Measurements from ENCODE around the gene USP13.

The USP13 gene

DNA sequence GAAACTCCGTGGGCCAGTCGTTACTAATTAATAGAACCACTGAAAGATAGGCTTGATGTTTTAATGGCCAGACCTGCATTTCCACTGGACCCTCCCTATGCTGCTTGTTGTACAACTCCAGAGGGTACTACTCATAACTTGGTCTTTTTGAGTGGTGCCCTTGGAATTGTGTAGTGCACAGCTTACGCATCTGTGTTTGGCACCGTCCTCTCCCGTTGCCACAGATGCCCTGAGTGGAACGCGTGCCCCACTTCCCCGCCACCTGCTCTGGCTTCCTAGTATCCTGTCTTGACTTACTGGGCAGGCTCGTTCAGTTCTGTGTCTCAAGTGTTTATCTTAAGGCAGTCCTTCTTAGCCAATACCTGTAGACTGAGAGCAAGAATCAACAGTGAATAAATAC, 78.7 kb downstream of the USP13 start:
- TF ChIP-seq, protein P1, sequence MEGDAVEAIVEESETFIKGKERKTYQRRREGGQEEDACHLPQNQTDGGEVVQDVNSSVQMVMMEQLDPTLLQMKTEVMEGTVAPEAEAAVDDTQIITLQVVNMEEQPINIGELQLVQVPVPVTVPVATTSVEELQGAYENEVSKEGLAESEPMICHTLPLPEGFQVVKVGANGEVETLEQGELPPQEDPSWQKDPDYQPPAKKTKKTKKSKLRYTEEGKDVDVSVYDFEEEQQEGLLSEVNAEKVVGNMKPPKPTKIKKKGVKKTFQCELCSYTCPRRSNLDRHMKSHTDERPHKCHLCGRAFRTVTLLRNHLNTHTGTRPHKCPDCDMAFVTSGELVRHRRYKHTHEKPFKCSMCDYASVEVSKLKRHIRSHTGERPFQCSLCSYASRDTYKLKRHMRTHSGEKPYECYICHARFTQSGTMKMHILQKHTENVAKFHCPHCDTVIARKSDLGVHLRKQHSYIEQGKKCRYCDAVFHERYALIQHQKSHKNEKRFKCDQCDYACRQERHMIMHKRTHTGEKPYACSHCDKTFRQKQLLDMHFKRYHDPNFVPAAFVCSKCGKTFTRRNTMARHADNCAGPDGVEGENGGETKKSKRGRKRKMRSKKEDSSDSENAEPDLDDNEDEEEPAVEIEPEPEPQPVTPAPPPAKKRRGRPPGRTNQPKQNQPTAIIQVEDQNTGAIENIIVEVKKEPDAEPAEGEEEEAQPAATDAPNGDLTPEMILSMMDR (IDR thresholded peaks at IDR 0.05; ENCODE audit: borderline replicate concordance, insufficient read depth, low read depth, low read length) = no peak
- no peak overlapping the region for H3K4me3 ChIP-seq (ENCODE audit: low read depth, low read length)

DNA sequence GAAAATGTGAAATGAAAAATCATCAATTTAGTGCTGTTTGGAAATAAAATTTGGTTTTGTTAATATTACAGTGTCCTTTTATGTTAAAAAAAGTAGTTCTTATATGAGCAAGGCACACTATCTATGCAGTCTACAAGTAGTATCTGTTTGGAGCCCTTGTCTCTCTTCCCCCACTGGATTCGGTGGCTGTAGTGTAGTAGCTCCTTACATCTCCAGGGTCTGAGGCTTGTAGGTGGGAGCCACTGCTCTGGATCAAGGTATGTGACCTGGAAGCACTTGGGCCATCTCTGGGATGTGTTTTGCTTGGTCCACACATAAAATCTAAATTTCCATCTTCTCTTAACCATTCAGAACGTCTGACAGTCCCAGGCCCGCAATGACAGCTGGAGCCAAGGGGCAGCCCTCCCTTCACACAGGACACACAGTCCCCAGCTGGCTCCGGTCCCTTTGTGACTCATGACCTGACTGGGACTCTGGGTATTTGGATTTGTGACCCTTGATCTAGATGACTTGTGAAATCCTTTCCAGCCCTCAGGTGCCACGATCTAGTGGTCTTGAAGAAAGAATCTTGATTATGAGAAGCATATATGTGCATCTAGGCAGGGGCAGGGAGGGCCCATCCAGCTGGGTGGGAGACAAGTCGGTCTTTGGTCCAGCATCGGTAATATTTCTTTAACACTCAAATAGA, 80.0 kb downstream of the USP13 start:
- TF ChIP-seq, protein P1 (IDR thresholded peaks at IDR 0.05; ENCODE audit: borderline replicate concordance, insufficient read depth, low read depth, low read length) = no peak
- H3K4me3 ChIP-seq (ENCODE audit: low read depth, low read length) = no peak overlapping the region

DNA sequence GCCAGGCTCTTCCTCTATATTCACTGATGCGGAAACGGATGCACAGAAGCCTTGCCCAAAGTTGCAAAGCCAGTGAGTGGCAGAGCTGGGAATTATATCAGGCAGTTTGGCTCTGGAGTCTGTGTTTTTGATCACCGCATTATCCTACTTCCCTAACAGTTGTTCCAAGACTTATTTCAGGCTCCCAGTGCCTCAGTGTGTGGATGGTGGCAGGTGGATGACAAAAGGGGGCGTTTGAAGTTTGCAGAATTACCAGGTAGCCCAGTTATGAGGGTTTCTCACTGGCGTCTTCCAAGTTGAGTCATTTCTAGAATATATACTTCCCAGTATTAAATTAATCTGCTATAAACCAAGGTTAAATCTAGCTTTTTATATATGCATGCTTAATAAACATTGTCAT, 81.0 kb downstream of the USP13 start:
- TF ChIP-seq, protein P1 (IDR thresholded peaks at IDR 0.05; ENCODE audit: borderline replicate concordance, insufficient read depth, low read depth, low read length) = no peak
- H3K4me3 ChIP-seq (ENCODE audit: low read depth, low read length) = no peak overlapping the region

DNA sequence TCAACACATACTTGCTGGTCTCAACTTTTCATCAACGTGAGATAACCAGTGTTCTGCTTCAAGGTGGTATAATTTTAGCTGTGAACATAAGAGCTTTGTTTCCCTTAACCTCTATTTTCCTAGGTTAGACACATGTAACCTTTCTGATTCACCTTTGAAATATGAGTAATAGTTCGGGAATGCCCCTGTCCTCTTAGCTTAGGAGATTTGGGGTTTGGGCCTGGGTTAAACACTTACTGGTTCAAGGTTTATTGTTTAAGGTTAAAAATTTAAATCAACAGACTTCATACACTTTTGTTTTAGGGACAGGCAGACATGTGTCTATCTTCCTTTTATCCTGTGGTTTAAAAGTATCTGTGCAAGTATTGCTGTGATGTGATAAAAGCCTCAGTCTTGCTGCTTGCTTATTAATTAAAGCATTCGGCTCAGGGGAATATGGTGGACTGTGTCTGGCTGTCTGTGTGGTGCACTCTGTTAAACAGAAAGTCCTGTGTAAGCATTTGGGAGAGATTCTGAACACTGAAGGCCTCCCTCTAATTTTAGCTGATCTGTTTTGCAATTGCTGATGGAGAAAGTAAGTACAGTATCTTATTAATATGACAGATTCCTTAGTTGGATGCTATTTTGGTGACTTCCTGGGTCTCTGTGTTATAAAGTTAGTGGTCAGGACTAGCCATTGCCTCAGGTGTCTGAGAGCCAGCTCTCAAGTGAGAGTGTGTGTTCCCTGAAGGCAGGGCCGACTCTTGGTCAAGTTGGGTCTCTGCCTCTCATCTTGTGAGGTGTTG, 81.8 kb downstream of the USP13 start:
- no peak overlapping the region for H3K4me3 ChIP-seq (ENCODE audit: low read depth, low read length)
- TF ChIP-seq, protein P1 (IDR thresholded peaks at IDR 0.05; ENCODE audit: borderline replicate concordance, insufficient read depth, low read depth, low read length) = no peak

DNA sequence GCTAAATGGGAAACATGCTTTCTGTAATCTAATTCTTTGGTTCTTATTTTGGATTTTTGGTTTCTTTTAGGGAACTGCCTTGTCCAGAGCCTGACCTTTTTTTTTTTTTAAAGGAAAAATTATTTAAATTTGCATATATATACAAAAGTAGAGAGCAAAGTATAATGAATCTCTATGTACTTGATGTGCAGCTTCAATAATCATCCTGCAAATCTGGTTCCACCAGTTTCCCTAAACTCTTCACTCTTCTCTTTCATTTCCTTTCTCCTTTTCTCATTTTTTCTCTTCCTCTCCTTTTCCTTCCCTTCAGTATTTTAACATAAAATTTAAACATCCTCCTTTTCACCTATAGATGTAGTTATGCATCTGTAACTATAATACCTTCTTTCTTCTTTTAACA, 82.5 kb downstream of the USP13 start:
- TF ChIP-seq, protein P1 (IDR thresholded peaks at IDR 0.05; ENCODE audit: borderline replicate concordance, insufficient read depth, low read depth, low read length) = no peak
- H3K4me3 ChIP-seq (ENCODE audit: low read depth, low read length) = no peak overlapping the region

DNA sequence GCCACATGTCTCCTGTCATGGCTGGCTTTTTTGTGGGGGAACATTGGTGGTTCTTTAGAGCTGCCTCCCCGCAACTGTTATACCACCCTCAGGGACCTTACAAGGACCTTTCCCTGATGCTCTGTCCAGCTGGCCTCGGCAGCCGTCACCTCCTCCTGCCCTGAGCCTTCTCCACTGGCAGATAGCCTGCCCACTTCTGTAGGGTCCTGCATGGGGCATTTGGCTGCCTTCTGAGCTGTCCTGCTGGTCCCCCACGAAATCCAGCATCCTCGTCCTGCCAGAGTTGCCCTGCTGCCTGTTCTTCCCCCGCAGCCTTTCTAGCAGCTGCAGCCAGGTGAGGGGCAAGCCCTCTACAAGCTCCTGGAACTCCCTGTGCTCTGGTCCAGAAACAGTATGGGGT, 86.2 kb downstream of the USP13 start:
- TF ChIP-seq, protein P1 (IDR thresholded peaks at IDR 0.05; ENCODE audit: borderline replicate concordance, insufficient read depth, low read depth, low read length) = no peak
- H3K4me3 ChIP-seq (ENCODE audit: low read depth, low read length) = no peak overlapping the region
